CD8-positive, alpha-beta memory T cell (primary cell): ENCODE measurements around the gene BMPR1B. TPM values are rescaled to one million over a fixed set of nuclear protein-coding genes. Genes with fewer than 3 reads are reported as not detected.
"Not testable (repeated sequence)": the region's sequence is repeated elsewhere in the genome, so short reads cannot be mapped to it uniquely, and the experiment has no call there.

Experiments used
- CTCF ChIA-PET: fragments of 350-600 bp; sonication (Branson Sonifier 250); formaldehyde crosslinking; loops from one replicate; lab custom pipeline; 2021; ENCODE audit warnings: antibody characterized with exemption; lab: Charles Lee
- POLR2A ChIA-PET: fragments of 350-600 bp; sonication (Branson Sonifier 250); formaldehyde crosslinking; loops from one replicate; lab custom pipeline; 2021; ENCODE audit warnings: antibody characterized with exemption; lab: Charles Lee
- DNase-seq, 5 donors: peaks; one replicate each; pipeline versions ENCODE4 v3.0.0 to v3.0.0-alpha.2; 2020 to 2022; ENCODE audit warnings: mixed read lengths in 1 of 5
- H3K27ac ChIP-seq: one replicate; pipeline ENCODE4 v1.7.0; 2013; ENCODE audit warnings: low read depth, mild to moderate bottlenecking, low read length, moderate library complexity
- H3K27me3 ChIP-seq: 2 replicates; pipeline ENCODE4 v1.7.0; 2013; ENCODE audit warnings: low read length, mild to moderate bottlenecking; ENCODE audit not compliant: insufficient read depth, poor library complexity, severe bottlenecking
- H3K36me3 ChIP-seq: 2 replicates; pipeline ENCODE4 v1.7.0; 2013; ENCODE audit warnings: mild to moderate bottlenecking, low read length, moderate library complexity; ENCODE audit not compliant: insufficient read depth
- H3K4me1 ChIP-seq: 2 replicates; pipeline ENCODE4 v1.7.0; 2013; ENCODE audit warnings: mild to moderate bottlenecking, low read length, moderate library complexity; ENCODE audit not compliant: insufficient read depth
- H3K4me3 ChIP-seq: 2 replicates; pipeline ENCODE4 v1.7.0; 2013; ENCODE audit warnings: mild to moderate bottlenecking, low read length
- H3K9me3 ChIP-seq: 2 replicates; pipeline ENCODE4 v1.7.0; 2013; ENCODE audit warnings: mild to moderate bottlenecking, low read length
- H3K27ac Mint-ChIP-seq, 8 donors: one replicate each; pipeline ENCODE4 v1.8.0; 2020 to 2021; ENCODE audit warnings: mixed read lengths in 8 of 8, mild to moderate bottlenecking in 6 of 8, inconsistent platforms in 3 of 8, moderate library complexity in 3 of 8
- H3K27me3 Mint-ChIP-seq, 2 donors: one replicate each; pipeline ENCODE4 v1.8.0; 2020 to 2021; ENCODE audit warnings: mixed read lengths in 2 of 2, mild to moderate bottlenecking in 1 of 2, moderate library complexity in 1 of 2
- H3K36me3 Mint-ChIP-seq, 3 donors: one replicate each; pipeline ENCODE4 v1.8.0; 2020 to 2021; ENCODE audit warnings: mixed read lengths in 3 of 3, inconsistent platforms in 1 of 3, mild to moderate bottlenecking in 1 of 3
- H3K4me1 Mint-ChIP-seq, 3 donors: one replicate each; pipeline ENCODE4 v1.8.0; 2020 to 2021; ENCODE audit warnings: mixed read lengths in 3 of 3, inconsistent platforms in 1 of 3, mild to moderate bottlenecking in 1 of 3
- H3K4me3 Mint-ChIP-seq, 7 donors: one replicate each; pipeline ENCODE4 v1.8.0; 2020 to 2021; ENCODE audit warnings: mixed read lengths in 7 of 7, mild to moderate bottlenecking in 6 of 7, moderate library complexity in 4 of 7, inconsistent platforms in 2 of 7
- H3K9me3 Mint-ChIP-seq, 5 donors: one replicate each; pipeline ENCODE4 v1.8.0; 2020 to 2022; ENCODE audit warnings: mixed read lengths in 5 of 5, mild to moderate bottlenecking in 3 of 5, moderate library complexity in 2 of 5, inconsistent platforms in 1 of 5
- polyA plus RNA-seq: library from polyadenylated mRNA; unstranded; fragments of 300-500 nt; fragmentation: Illumina TruSeq; gene quantifications from one replicate; pipeline ENCODE4 v1.2.3, GENCODE V29; 2021
- total RNA-seq, 2 experiments: library from RNA; stranded (reverse); gene quantifications; one replicate each; pipeline ENCODE4 v1.2.3, GENCODE V29; 2021

Gene BMPR1B
- total and polyA plus RNA-seq, 3 experiments from 2014 or later, result 0.14 TPM; not detected in 2

GRCh38 chr4:95058991-95059390 lies 301.2 kb downstream of the BMPR1B start:
- Mint-ChIP-seq H3K27me3 (no peaks in the 10 kb centered on the region), H3K36me3 (no peaks in the 10 kb centered on the region), H3K9me3 (no peaks in the 10 kb centered on the region), H3K4me1 (no peaks in the 10 kb centered on the region), H3K4me3 (no peak overlapping the region), H3K27ac (no peak overlapping the region)
- no peak for DNase-seq
- no peak overlapping the region for H3K27ac ChIP-seq
- no peaks in the 10 kb centered on the region for H3K36me3 ChIP-seq
- CTCF ChIA-PET, result no interaction called here
- POLR2A ChIA-PET, result no interaction called here
- no peaks in the 10 kb centered on the region for H3K27me3 ChIP-seq
- H3K4me1 ChIP-seq, result no peaks in the 10 kb centered on the region
- no peak overlapping the region for H3K4me3 ChIP-seq
- H3K9me3 ChIP-seq, result no peaks in the 10 kb centered on the region

GRCh38 chr4:95059663-95060062 lies 301.9 kb downstream of the BMPR1B start:
- H3K27ac ChIP-seq, result no peak overlapping the region
- ChIA-PET CTCF (no interaction called here), POLR2A (no interaction called here)
- Mint-ChIP-seq H3K4me3 (no peak overlapping the region), H3K9me3 (no peaks in the 10 kb centered on the region), H3K36me3 (no peaks in the 10 kb centered on the region), H3K4me1 (no peaks in the 10 kb centered on the region), H3K27me3 (no peaks in the 10 kb centered on the region), H3K27ac (no peak overlapping the region)
- no peaks in the 10 kb centered on the region for H3K9me3 ChIP-seq
- H3K27me3 ChIP-seq, result no peaks in the 10 kb centered on the region
- DNase-seq, result no peak
- H3K36me3 ChIP-seq, result no peaks in the 10 kb centered on the region
- no peaks in the 10 kb centered on the region for H3K4me1 ChIP-seq
- H3K4me3 ChIP-seq, result no peak overlapping the region

- POLR2A ChIA-PET, result no interaction called here
- no peak overlapping the region for H3K4me3 Mint-ChIP-seq
- no peak for DNase-seq
- no peaks in the 10 kb centered on the region for H3K9me3 Mint-ChIP-seq
- no peaks in the 10 kb centered on the region for H3K36me3 Mint-ChIP-seq
- no peaks in the 10 kb centered on the region for H3K4me1 Mint-ChIP-seq
- H3K4me3 ChIP-seq, result no peak overlapping the region
- H3K9me3 ChIP-seq, result no peaks in the 10 kb centered on the region
- H3K27me3 ChIP-seq, result no peaks in the 10 kb centered on the region
- no peaks in the 10 kb centered on the region for H3K4me1 ChIP-seq
- H3K36me3 ChIP-seq, result no peaks in the 10 kb centered on the region
- no peaks in the 10 kb centered on the region for H3K27me3 Mint-ChIP-seq
- CTCF ChIA-PET, result no interaction called here
- no peak overlapping the region for H3K27ac Mint-ChIP-seq
- no peak overlapping the region for H3K27ac ChIP-seq
Observed at GRCh38 chr4:95061220-95061619, 303.5 kb downstream of the BMPR1B start.

- H3K36me3 Mint-ChIP-seq, DNase-seq, H3K27ac ChIP-seq, H3K4me1 ChIP-seq, H3K4me3 Mint-ChIP-seq, H3K27ac Mint-ChIP-seq, H3K4me3 ChIP-seq, H3K4me1 Mint-ChIP-seq, H3K9me3 ChIP-seq, H3K36me3 ChIP-seq, H3K27me3 ChIP-seq, H3K9me3 Mint-ChIP-seq, CTCF ChIA-PET, POLR2A ChIA-PET, H3K27me3 Mint-ChIP-seq: not testable (repeated sequence)
Observed at GRCh38 chr4:95061801-95062200, 304.0 kb downstream of the BMPR1B start.

GRCh38 chr4:95066050-95066449 lies 308.3 kb downstream of the BMPR1B start:
- no peaks in the 10 kb centered on the region for H3K27me3 Mint-ChIP-seq
- POLR2A ChIA-PET, result no interaction called here

GRCh38 chr4:95068401-95068800 lies 310.6 kb downstream of the BMPR1B start:
- ChIA-PET CTCF (no interaction called here), POLR2A (no interaction called here)
- Mint-ChIP-seq H3K27me3 (no peaks in the 10 kb centered on the region), H3K9me3 (no peaks in the 10 kb centered on the region), H3K27ac (no peak overlapping the region), H3K36me3 (no peaks in the 10 kb centered on the region), H3K4me3 (no peak overlapping the region), H3K4me1 (no peaks in the 10 kb centered on the region)
- Histone ChIP-seq H3K9me3 (no peaks in the 10 kb centered on the region), H3K36me3 (no peaks in the 10 kb centered on the region), H3K27ac (no peak overlapping the region), H3K4me3 (no peak overlapping the region), H3K27me3 (no peaks in the 10 kb centered on the region), H3K4me1 (no peaks in the 10 kb centered on the region)
- DNase-seq, result no peak

More at GRCh38 chr4:95066050-95066449, 308.3 kb downstream of the BMPR1B start:
- DNase-seq, result no peak
- H3K9me3 ChIP-seq, result no peaks in the 10 kb centered on the region
- Mint-ChIP-seq H3K9me3 (no peaks in the 10 kb centered on the region), H3K4me1 (no peaks in the 10 kb centered on the region), H3K36me3 (no peaks in the 10 kb centered on the region), H3K4me3 (no peak overlapping the region), H3K27ac (no peak overlapping the region)
- no peak overlapping the region for H3K27ac ChIP-seq
- H3K4me1 ChIP-seq, result no peaks in the 10 kb centered on the region
- H3K4me3 ChIP-seq, result no peak overlapping the region
- CTCF ChIA-PET, result no interaction called here
- no peaks in the 10 kb centered on the region for H3K27me3 ChIP-seq
- no peaks in the 10 kb centered on the region for H3K36me3 ChIP-seq

- no peaks in the 10 kb centered on the region for H3K27me3 Mint-ChIP-seq
- CTCF ChIA-PET, result no interaction called here
- no peak for DNase-seq
- Histone ChIP-seq H3K36me3 (no peaks in the 10 kb centered on the region), H3K27me3 (no peaks in the 10 kb centered on the region), H3K9me3 (no peaks in the 10 kb centered on the region), H3K4me1 (no peaks in the 10 kb centered on the region), H3K4me3 (no peak overlapping the region), H3K27ac (no peak overlapping the region)
- H3K9me3 Mint-ChIP-seq, result no peaks in the 10 kb centered on the region
- no peaks in the 10 kb centered on the region for H3K4me1 Mint-ChIP-seq
- H3K4me3 Mint-ChIP-seq, result no peak overlapping the region
- POLR2A ChIA-PET, result no interaction called here
- no peak overlapping the region for H3K27ac Mint-ChIP-seq
- no peaks in the 10 kb centered on the region for H3K36me3 Mint-ChIP-seq
Observed at GRCh38 chr4:95068818-95069478, 311.2 kb downstream of the BMPR1B start.

GRCh38 chr4:95071851-95072250 lies 314.1 kb downstream of the BMPR1B start:
- H3K4me1 Mint-ChIP-seq, result no peaks in the 10 kb centered on the region
- H3K36me3 Mint-ChIP-seq, result no peaks in the 10 kb centered on the region
- H3K27ac ChIP-seq, result no peak overlapping the region
- no peaks in the 10 kb centered on the region for H3K27me3 ChIP-seq
- DNase-seq, result no peak
- no peaks in the 10 kb centered on the region for H3K9me3 Mint-ChIP-seq
- POLR2A ChIA-PET, result no interaction called here
- H3K4me3 ChIP-seq, result no peak overlapping the region
- CTCF ChIA-PET, result no interaction called here
- no peaks in the 10 kb centered on the region for H3K36me3 ChIP-seq
- peak overlapping the region in 1 of 8 donors; percentile 2 for H3K27ac Mint-ChIP-seq
- H3K4me3 Mint-ChIP-seq, result no peak overlapping the region
- H3K4me1 ChIP-seq, result no peaks in the 10 kb centered on the region
- H3K27me3 Mint-ChIP-seq, result no peaks in the 10 kb centered on the region
- H3K9me3 ChIP-seq, result no peaks in the 10 kb centered on the region
